GM21576 (cell line): ENCODE data around the gene ALKBH4.
A peak's percentile ranks its signal among the peaks of the same experiment; 100 is the strongest.
"Not testable (repeated sequence)": the region's sequence is repeated elsewhere in the genome, so short reads cannot be mapped to it uniquely, and the experiment has no call there.

Source experiments
- ATAC-seq: cut with Tn5 transposase; IDR thresholded peaks from one replicate; pipeline ENCODE4 v1.9.1; 2021; ENCODE audit warnings: mild to moderate bottlenecking, moderate library complexity; ENCODE audit not compliant: unreplicated experiment

Gene ALKBH4

DNA sequence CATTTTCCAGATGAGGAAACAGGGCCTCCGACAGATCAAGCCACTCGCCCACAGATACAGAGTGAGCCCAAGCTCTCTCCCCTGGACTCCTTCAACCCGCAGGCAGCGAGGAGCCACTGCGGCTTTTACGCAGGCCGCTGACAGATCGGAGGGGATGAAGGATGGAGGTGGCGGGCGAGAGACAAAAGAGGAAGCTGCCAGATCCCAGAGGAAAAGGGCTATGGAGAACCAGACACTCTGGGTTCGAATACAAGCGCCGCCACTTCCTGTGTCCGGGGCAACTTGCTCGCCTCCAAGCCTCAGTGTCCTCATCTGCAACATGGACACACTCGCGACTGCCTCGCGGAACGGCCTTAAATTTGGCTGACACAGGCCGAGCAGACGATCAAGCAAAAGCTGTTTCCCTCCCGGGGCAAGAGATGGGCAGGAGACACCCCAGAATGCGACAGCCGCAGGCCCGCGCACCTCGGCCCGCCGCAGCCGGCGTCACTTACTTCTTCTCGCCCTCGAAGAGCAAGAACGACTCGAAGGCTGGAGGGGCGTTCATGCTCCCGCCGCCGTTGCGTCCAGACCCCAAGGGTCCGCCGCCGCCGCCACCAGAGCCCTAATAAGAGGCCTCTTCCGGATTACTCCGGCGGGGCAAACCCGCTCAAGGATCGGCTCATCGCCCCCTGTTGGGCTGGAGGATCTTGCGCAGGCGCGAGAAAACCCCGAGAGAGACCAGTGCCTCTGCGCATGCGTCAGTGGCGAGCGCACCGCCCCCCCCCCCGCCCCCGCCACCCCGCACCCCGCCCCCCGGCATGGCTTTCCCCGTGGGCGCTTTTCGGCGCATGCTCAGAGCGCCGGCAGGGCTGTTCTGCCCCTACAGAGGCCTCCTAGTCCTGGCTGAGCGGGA lies 13.9 kb upstream of the ALKBH4 start, which contains the start of gene POLR2J:
POLR2J (minus strand) TSS at position 609 of the 895 bp plus-strand sequence; CDS start at position 547, 62 bp downstream.
- peak; percentile 85 for ATAC-seq

DNA sequence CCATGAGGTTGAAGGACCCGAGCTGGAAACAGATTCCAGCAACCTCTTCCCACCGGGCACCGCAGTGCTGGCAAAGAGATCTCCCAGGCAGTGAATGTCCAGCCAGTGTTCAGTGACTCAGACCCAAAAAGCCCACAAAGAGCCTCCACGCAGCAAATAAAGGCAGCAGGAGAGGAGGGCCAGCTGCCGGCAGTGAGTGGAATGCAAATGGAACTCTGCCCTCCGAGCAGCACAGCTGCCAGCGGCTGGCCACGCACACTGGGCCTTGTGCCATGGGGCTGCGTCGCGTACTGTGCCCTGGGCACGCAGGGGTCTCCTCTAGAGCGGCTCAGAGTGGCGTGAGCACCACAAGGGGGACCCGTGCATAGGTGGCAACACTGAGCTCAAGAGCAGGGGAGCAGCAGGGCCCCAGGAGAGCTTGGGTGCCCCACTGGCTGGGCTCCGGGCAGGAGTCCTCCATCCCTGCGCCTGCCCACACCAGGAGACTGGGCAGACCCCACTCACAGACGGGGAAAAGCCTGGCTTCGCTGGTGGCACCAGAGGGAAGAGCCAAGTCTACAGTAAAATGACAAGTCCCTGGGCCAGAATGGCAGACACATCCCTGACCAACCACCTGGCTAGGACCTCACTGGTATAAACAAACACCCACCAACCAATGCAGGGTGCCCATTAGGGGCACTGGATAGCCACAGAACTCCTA lies 10.2 kb upstream of the ALKBH4 start:
- not testable (repeated sequence) for ATAC-seq

DNA sequence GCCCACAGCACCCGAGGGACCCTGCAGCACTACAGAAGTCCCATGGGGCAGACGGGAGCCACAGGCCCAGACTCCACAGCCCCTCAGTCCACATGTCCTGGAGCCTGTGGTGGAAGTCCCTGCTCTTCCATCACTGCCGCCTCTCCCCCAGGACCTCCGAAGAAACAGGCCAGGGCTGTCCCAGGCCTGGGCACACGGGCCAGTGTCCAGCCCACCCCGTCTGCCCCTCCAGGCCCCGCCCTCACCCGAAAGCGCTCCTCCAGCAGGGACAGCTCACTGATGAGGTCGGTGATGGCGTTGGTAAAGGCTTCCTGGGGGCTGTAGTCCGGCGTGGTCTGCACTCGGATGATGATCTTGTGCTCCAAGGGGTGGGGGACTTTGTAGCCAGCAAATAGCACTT lies 9.5 kb upstream of the ALKBH4 start:
- ATAC-seq: not testable (repeated sequence)

DNA sequence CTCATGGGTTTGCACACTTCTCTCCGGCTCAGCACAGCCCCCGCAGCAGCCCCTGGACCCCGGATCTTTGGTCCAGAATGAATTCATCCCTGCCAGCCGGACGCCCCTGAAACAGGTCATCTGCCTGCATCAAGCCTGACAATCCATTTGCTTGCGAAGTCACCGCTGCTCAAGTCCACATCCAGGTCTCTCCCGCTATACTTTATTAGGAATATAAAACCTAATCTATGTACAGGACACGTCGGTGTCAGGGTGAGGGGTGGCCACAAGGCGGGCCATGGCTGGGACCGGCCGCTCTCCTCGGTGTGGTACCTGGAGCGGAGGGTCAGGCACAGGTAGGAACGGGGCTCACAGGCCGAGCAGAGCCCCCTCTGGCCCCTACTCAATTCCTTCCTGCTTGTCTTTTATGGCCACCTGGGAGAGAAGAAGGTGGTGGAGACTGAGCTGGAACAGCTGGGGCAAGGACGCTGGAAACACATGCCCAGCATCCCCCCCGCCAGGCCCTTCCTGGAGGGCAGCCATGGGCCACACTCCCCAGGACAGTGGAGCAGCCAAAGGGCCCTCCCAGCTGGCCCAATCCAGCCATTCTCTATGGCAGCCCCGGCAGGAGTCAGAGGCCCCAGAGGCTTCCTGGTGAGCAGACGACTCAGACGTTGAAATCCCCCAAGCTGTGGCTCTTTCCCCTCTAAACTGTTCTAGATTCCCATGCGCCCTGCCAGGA lies 8.8 kb upstream of the ALKBH4 start:
- ATAC-seq: no peak

DNA sequence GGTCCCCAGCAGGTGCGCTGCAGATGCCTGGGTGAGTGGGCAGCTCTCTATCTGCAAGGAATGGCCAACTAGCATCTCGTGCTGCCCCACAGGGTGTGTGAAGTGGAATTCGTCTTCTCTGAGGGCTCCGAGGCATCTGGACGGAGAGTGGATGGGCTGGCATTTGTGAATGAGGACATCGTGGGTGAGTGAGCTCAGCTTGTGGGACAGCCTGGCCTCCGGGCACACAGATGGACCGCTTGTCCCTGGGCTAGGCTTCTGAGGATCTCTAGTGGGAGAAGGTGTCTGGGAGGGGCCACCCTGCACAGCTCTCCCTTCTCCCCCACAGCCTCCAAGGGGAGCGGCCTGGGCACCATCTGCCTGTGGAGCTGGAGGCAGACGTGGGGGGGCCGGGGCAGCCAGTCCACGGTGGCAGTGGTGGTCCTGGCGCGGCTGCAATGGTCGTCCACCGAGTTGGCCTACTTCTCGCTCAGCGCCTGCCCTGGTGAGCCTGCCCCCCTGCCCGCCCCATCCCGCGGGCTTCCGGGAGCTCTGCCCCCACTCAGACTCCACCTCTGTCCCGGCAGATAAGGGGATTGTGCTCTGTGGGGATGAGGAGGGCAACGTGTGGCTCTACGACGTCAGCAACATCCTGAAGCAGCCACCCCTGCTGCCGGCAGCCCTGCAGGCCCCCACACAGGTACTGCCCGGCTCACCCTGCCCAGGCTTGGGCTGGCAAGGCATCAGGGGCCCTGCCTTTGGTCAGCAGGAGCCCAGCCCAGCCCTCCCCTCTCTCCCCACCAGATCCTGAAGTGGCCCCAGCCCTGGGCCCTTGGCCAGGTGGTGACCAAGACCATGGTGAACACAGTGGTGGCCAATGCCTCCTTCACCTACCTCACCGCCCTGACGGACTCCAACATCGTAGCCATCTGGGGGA lies 7.7 kb upstream of the ALKBH4 start:
- no peak for ATAC-seq

DNA sequence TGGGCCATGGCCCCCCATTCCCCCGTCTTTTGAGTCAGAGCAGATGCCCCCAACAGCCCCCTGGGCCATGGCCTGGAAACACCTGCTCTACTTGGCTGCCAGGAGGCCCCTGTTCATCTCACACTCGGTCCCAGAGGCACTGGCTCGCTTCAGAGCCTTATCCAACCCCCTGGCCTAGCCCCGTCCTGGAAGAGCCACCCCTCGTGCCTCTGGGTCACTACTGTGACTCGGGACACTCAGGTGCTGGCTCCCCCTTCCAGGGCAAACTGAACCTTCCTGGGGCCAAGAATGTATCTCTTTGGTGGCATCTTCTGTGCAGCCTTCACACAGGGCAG lies 7.1 kb upstream of the ALKBH4 start:
- no peak for ATAC-seq

DNA sequence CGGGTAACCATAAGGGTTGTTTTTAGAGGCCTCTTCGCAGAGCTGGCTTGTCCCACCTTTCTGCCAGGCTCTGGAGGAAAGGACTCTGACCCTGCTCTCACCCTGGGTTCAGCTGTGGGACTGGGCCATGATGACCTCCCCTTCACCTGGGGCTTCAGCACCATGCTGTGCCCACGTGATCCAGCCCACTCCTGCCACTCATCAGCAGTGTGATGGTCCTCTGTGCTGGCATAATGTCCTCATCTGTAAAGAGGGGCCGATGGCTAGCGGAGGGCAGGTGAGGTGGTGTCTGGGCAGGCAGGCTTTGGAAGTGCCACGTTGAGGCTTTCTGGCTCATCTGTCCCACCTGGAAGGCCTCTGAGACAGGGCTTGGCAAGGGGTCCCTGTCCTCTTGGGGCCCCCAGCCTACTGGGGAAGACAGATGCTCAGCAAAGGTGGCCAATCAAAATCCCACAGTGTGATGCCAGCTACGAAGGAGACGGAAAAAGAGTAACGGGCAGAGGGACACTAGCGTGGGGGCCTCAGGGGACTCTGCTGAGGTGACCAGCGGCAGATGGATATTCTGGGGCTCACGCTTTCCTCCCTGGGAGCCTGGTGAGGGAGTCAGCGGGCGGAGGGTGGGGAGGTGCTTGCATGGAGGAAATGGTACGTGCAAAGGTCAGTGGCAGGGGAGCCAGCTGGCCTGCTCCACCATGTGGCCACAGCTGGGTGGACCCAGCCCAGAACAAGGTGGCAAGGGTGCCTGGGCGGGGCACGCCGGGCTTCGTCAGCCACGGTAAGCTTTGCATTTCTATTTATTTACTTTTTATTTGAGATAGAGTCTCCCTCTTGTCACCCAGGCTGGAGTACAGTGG lies 5.5 kb upstream of the ALKBH4 start:
- no peak for ATAC-seq

DNA sequence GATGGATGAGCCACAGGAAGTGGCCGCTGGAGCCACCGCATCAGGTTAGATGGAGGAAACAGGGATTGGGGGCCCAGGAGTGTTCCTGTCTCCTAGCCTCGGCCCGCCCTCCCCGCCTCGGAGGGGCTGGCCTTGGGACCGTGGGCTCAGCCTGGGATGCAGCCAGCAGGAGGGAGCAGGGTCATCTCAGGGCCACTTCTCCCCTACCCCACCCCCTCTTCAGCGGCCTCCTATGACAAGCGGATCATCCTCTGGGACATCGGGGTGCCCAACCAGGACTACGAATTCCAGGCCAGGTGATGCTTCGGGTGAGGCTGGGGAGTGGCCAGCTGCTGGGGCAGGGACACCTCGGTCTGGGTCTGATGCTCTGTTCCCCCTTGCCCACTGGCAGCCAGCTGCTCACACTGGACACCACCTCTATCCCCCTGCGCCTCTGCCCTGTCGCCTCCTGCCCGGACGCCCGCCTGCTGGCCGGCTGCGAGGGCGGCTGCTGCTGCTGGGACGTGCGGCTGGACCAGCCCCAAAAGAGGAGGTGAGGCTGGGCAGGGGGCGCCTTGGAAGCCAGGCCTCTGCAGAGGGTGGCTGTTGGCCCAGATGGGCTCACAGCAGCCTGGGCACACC lies 4.8 kb upstream of the ALKBH4 start:
- no peak for ATAC-seq

DNA sequence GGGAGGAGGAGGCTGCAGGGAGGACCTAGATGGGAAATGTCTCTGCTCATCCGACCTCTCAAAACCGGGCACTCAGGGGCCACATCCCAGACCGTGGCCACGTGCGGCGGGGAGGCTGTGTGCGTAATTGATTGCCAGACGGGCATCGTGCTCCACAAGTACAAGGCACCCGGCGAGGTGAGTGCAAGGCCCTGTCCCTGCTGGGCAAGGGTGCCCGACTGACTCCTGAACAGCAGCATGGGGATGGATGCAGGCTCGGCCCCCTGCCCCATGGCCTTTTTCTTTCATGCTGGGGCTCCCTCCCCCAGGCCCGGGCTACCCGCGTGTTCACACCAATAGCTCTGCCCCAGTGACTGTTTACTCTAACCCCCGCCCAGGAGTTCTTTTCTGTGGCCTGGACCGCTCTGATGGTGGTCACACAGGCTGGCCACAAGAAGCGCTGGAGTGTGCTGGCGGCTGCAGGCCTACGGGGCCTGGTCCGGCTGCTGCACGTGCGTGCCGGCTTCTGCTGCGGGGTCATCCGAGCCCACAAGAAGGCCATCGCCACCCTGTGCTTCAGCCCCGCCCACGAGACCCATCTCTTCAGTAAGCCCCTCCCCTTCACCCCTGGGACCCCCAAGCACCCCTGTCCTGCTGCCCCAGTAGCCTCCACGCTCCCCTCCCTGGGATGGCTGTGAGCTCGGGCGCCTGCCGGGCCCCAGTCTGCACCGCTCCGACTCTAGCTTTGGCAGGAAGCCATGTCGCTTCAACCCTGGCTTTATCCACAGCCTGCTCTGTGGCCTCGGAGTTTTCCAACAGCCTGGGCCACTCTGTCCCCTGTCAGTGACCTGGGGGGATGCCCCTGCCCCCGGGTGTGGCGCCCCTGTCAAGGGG lies 4.1 kb upstream of the ALKBH4 start:
- no peak for ATAC-seq

DNA sequence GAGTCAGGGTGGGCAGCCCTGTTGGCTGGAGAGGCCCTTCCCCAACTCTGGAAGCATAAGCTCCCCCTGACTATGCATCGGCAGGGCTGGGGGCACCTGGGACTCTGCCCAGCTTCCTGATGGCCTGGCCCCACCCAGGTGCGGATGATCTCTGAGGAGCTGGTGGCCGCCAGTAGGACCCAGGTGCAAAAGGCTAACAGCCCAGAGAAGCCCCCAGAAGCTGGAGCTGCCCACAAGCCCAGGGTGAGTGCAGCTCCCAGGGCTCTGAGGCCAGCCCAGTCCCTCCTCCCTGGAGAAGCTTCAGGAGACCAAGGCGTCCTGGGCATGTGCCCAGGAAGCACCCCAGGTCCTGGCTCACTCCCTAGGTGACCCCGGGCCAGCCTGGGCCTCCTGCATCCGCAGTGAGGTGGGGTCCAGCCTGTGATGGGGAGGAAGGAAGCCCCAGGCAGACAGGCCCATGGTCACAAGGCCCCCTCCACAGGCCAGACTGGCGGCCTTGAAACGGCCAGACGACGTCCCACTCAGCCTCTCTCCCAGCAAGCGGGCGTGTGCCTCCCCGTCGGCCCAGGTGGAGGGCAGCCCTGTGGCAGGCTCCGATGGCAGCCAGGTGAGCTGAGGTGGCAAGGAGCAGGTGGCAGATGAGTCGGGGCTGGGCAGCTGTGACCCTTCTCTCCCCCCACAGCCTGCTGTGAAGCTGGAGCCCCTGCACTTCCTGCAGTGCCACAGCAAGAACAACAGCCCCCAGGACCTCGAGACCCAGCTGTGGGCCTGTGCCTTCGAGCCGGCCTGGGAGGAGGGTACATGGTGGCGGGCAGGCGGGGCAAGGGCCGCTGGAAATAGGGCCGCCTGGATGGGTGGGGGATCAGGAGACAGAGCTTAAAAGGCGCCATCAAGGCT lies 3.2 kb upstream of the ALKBH4 start:
- ATAC-seq: no peak

DNA sequence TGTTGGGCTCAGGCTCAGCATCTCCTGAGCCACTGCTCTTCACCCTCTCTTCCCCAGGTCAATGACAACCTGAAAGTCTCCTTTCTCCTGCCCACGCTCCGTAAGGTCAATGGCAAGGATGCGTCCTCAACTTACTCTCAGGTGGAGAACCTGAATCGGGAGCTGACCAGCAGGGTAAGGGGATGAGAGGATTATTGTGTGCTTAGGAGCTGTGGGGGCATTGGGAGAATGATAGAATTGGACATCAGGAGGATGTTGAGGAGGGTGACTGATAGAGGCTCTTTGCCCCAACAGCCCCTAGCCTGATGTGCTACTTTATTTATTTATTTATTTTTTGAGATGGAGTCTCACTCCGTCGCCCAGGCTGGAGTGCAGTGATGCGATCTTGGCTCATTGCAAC lies 1.4 kb upstream of the ALKBH4 start:
- no peak for ATAC-seq

DNA sequence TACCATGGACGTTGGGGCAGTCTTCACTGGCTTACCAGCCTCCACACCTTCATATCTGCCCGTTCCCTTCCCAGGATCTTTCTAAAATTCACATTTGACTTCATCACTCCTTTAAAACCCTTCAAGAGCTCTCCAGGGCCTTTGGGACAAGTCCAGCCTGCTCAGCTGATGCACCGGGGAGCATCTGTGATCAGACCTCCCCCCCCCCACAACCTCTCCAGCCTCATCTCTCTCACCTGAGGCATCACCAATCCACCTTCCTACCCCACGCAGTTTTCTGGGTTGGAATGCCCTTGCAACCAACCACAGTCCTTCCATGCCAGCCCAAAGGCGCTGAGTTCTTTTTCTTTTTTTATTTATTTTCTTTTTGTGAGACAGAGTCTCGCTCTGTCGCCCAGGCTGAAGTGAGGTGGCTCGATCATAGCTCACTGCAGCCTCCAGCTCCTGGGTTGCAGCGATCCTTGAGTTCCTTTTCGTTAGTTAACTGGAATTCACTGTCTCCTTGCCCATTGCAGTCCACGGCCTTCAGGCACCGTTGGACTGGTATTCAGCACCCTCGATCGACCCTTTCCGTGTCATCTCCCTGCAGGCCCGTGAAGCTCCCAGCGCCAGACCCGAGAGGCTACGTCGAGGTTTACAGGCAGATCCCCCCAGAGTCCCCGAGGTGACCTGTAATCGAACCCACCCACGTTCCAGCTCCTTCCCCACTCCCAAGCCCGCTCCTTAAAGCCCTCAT lies 654 bp downstream of the ALKBH4 start:
- ATAC-seq: no peak

DNA sequence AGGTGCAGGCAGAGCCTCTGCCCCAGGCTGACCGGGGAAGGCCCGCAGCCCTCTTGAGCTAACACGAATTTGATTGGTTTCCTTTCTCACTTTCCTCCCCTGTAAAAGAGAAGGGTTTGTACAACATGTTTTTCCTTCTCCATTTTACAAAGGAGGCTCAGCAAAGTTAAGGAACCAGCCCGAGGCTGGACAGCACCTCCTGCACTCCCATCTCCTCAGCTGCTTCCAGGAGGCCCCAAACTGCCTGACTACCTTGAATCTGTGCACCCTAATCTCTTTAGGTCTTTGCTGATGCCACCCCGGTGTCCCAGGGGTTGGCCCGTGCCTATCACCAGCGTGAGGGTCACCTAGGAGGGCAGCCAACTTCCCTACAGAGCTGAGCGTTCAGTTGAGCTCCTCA lies 4.2 kb downstream of the ALKBH4 start:
- ATAC-seq: no peak

DNA sequence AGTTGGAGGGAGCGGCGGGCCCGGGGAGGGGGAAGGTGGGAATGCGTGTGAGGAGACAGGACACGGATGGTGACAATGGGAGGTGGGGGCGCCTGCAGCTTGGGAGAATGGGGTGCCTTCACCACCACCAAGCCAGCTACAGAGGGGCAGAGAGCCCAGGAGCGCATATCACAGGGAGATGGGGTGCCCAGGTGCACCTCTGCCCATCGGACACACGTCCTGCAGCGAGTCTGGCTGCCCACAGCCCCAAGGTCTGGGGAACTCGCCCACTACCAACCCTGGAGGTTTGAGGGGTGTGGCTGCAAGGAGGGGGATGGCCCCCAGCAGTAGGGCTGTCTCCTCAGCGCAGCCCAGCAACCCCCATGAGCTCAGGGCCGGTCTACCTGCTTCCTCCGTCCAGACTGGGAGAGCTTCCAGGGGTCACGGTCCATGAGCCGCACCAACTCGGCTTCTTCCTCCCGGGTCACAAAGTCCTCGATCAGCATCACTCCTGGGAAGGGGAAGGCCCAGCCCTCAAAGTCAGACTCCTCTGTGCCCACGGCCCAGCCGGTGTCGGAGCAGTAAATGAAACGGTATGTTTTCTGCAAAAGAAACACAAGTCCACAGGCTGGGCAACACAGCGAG lies 5.3 kb downstream of the ALKBH4 start:
- ATAC-seq: no peak

DNA sequence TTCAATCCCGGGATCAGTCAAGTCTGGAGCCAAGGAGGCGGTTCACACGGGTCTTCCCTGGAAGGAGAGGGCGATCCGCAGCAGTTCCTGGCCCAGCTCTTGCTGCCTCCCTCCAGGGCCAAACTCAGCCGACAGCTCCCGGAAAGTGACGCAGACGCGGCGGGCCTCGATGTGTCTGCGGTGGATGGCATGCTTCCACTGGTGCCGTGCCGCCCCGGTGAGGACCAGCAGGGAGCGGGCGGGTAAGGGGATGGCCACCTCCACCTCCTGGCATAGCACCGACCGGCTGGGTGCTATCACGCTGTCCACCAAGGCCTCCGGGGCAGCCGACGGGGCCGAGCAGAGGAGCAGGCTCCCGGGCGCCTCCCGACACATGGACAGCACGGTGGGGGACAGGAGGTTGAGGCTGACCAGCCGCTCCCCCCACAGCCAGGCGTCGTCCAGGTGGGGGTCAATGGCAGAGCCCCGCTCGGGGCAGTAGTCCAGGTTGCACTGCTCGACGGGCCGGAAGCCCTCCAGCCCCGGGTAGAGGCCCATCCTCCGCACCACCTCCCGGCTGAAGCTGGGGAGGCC lies 7.2 kb downstream of the ALKBH4 start:
- ATAC-seq: no peak

DNA sequence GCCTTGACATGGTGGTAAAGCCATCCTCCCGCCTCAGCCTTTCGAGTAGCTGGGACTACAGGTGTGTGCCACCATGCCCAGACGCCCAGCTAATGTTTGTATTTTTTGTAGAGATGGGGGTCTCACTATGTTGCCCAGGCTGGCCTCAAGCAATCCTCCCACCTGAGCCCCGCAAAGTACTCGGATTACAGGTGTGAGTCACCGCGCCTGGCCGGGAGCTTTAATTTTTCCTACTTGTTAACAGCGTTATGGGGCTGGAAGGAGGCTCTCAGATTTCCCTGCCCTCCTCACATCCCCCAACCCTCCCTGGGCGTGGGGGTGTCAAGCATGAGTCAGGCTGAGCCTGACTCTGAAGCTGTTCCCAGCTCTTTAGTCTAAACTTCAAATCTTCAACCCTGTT lies 8.3 kb downstream of the ALKBH4 start:
- ATAC-seq: no peak
